IMR-90 (cell line): ENCODE results near the gene SH3TC1. TPM values are rescaled to one million over a fixed set of nuclear protein-coding genes. Genes with fewer than 3 reads are reported as not detected.

ENCODE experiments used
- ATAC-seq: fragments of 200-7000 bp; cut with Tn5 transposase; 2 replicates; pipeline ENCODE4 v1.9.1; 2020; ENCODE audit warnings: low read depth, mild to moderate bottlenecking, moderate library complexity
- BruUV-seq: library from RNA; stranded (reverse); fragments of 400-500 nt; replicated peaks from 2 replicates; lab custom pipeline; 2021; lab: Mats Ljungman, UMichigan
- CTCF ChIA-PET: fragments of 300-600 bp; formaldehyde crosslinking; extraction: SDS; loops from one replicate; lab custom pipeline; 2021; ENCODE audit warnings: antibody characterized with exemption; lab: Yijun Ruan, JAX
- POLR2A ChIA-PET: fragments of 300-600 bp; sonication (Branson Sonifier 250); formaldehyde crosslinking; loops from one replicate; lab custom pipeline; 2022; ENCODE audit warnings: antibody characterized with exemption; ENCODE audit not compliant: unreplicated experiment; lab: Charles Lee
- DNase-seq: peaks from one replicate; pipeline ENCODE4 v3.0.0; 2013
- H2AFZ ChIP-seq: replicated peaks from 2 replicates; pipeline ENCODE3; 2013; ENCODE audit warnings: low read length, mild to moderate bottlenecking; ENCODE audit not compliant: poor library complexity
- H2AK5ac ChIP-seq: 2 replicates; pipeline ENCODE4 v1.6.1; 2013; ENCODE audit warnings: low read depth, low read length, inconsistent platforms
- H2AK9ac ChIP-seq: replicated peaks from 2 replicates; pipeline ENCODE3; 2013; ENCODE audit warnings: mild to moderate bottlenecking, low read depth, low read length, moderate library complexity; ENCODE audit not compliant: poor library complexity
- H2BK120ac ChIP-seq: 2 replicates; pipeline ENCODE4 v1.6.1; 2013; ENCODE audit warnings: low read depth, low read length, inconsistent platforms
- H2BK15ac ChIP-seq: 3 replicates; pipeline ENCODE4 v1.6.1; 2013; ENCODE audit warnings: low read depth, low read length, inconsistent platforms
- H2BK20ac ChIP-seq: 2 replicates; pipeline ENCODE4 v1.6.1; 2013; ENCODE audit warnings: low read depth, mild to moderate bottlenecking, inconsistent platforms, low read length, moderate library complexity
- H2BK5ac ChIP-seq: 2 replicates; pipeline ENCODE4 v1.6.1; 2013; ENCODE audit warnings: mild to moderate bottlenecking, low read depth, low read length, inconsistent platforms; ENCODE audit not compliant: poor library complexity, severe bottlenecking
- H3K14ac ChIP-seq: replicated peaks from 2 replicates; pipeline ENCODE4 v1.6.1; 2013; ENCODE audit warnings: low read depth, low read length, inconsistent platforms
- H3K18ac ChIP-seq: 2 replicates; pipeline ENCODE4 v1.6.1; 2013; ENCODE audit warnings: low read depth, low read length, control low read depth
- H3K23ac ChIP-seq: 2 replicates; pipeline ENCODE4 v1.6.1; 2013; ENCODE audit warnings: low read depth, low read length, inconsistent platforms
- H3K27ac ChIP-seq: 2 replicates; pipeline ENCODE4 v1.5.1; 2013; ENCODE audit warnings: mild to moderate bottlenecking, control low read depth, low read length; ENCODE audit not compliant: insufficient read depth
- H3K27me3 ChIP-seq: 2 replicates; pipeline ENCODE4 v1.6.1; 2013; ENCODE audit warnings: low read length; ENCODE audit not compliant: control insufficient read depth, insufficient read depth
- H3K36me3 ChIP-seq: 2 replicates; pipeline ENCODE4 v1.6.1; 2013; ENCODE audit warnings: low read length, mixed read lengths; ENCODE audit not compliant: control insufficient read depth, insufficient read depth
- H3K4ac ChIP-seq: 2 replicates; pipeline ENCODE4 v1.6.1; 2013; ENCODE audit warnings: low read depth, low read length, inconsistent platforms
- H3K4me1 ChIP-seq: 2 replicates; pipeline ENCODE4 v1.6.1; 2013; ENCODE audit warnings: low read length, mixed read lengths; ENCODE audit not compliant: control insufficient read depth, insufficient read depth
- H3K4me2 ChIP-seq: 2 replicates; pipeline ENCODE4 v1.6.1; 2013; ENCODE audit warnings: low read depth, mild to moderate bottlenecking, control low read depth, low read length, moderate library complexity
- H3K4me3 ChIP-seq: 2 replicates; pipeline ENCODE4 v1.5.1; 2013; ENCODE audit warnings: low read depth, mild to moderate bottlenecking, control low read depth, low read length, moderate library complexity; ENCODE audit not compliant: insufficient read depth
- H3K56ac ChIP-seq: 2 replicates; pipeline ENCODE4 v1.6.1; 2013; ENCODE audit warnings: low read length, inconsistent platforms; ENCODE audit not compliant: insufficient read depth; ENCODE audit errors: extremely low read depth
- H3K79me1 ChIP-seq, 2 experiments: 2 replicates each; pipeline ENCODE4 v1.6.1; 2013; ENCODE audit warnings: low read length in 2 of 2, inconsistent platforms in 1 of 2, low read depth in 1 of 2
- H3K9ac ChIP-seq: 2 replicates; pipeline ENCODE4 v1.6.1; 2013; ENCODE audit warnings: low read depth, low read length, control low read depth
- H3K9me1 ChIP-seq: 2 replicates; pipeline ENCODE4 v1.6.1; 2013; ENCODE audit warnings: low read length, inconsistent platforms; ENCODE audit not compliant: insufficient read depth
- H3K9me3 ChIP-seq: 2 replicates; pipeline ENCODE4 v1.6.1; 2013; ENCODE audit warnings: low read length; ENCODE audit not compliant: control insufficient read depth, insufficient read depth
- H4K20me1 ChIP-seq: 2 replicates; pipeline ENCODE4 v1.6.1; 2013; ENCODE audit warnings: low read length, inconsistent platforms; ENCODE audit not compliant: insufficient read depth
- H4K5ac ChIP-seq: 2 replicates; pipeline ENCODE4 v1.6.1; 2013; ENCODE audit warnings: mild to moderate bottlenecking, low read depth, low read length, control low read depth
- H4K8ac ChIP-seq, 2 experiments: 2 replicates each; pipeline ENCODE4 v1.6.1; 2013; ENCODE audit warnings: low read depth in 2 of 2, low read length in 2 of 2, control low read depth in 1 of 2, inconsistent platforms in 1 of 2
- H4K91ac ChIP-seq: 2 replicates; pipeline ENCODE4 v1.6.1; 2013; ENCODE audit warnings: low read depth, low read length, inconsistent platforms; ENCODE audit not compliant: insufficient read depth
- CEBPB ChIP-seq: IDR thresholded peaks from 2 replicates; pipeline ENCODE4 v1.6.1; 2012; ENCODE audit warnings: low read depth, low read length, improper control_type of control experiment
- ELK1 ChIP-seq: fragments of 150-350 bp; IDR thresholded peaks from 2 replicates; pipeline ENCODE4 v1.6.1; 2016; ENCODE audit warnings: low read depth, mild to moderate bottlenecking, low read length, moderate library complexity, borderline replicate concordance
- MAZ ChIP-seq: IDR thresholded peaks from 2 replicates; pipeline ENCODE4 v1.6.1; 2012; ENCODE audit warnings: low read depth, mild to moderate bottlenecking, low read length, improper control_type of control experiment, moderate library complexity, borderline replicate concordance
- RCOR1 ChIP-seq: IDR thresholded peaks from 2 replicates; pipeline ENCODE4 v1.6.1; 2012; ENCODE audit warnings: mild to moderate bottlenecking, low read length, improper control_type of control experiment; ENCODE audit not compliant: insufficient replicate concordance
- RFX5 ChIP-seq: IDR thresholded peaks from 2 replicates; pipeline ENCODE4 v1.8.0; 2012; ENCODE audit warnings: low read depth, mild to moderate bottlenecking, low read length, moderate library complexity
- WGBS, 2 experiments: methylation state at CpG; one replicate each; pipeline versions ENCODE4 v1.1.5 to v1.1.7; 2013; ENCODE audit warnings: missing lambda C conversion rate in 2 of 2; ENCODE audit not compliant: insufficient read length in 1 of 2; ENCODE audit errors: extremely low coverage in 2 of 2; 5-methylcytosine and 5-hydroxymethylcytosine counted together
- dilution Hi-C: fragments of 300-500 bp; cut with HindIII; formaldehyde crosslinking; loops from one replicate; pipeline ENCODE4 v1.14.3; 2018; ENCODE audit warnings: low sequenced_read_pairs; ENCODE audit not compliant: unreplicated experiment
- in situ Hi-C: fragments of 300-500 bp; cut with MboI; formaldehyde crosslinking; loops from 3 replicates; pipeline ENCODE4 v1.14.3; 2019; ENCODE audit warnings: low sequenced_read_pairs, inconsistent platforms, mixed read lengths
- intact Hi-C: fragments of 100-400 bp; cut with micrococcal nuclease; formaldehyde crosslinking; loops from 2 replicates; pipeline ENCODE4 v1.10.0; 2022
- polyA plus RNA-seq, 3 experiments: library from polyadenylated mRNA; depleted of rRNA; stranded (reverse); fragments of >200 nt; gene quantifications; 2 replicates each; pipeline ENCODE4 v1.2.3, GENCODE V29; 2012; ENCODE audit warnings: low replicate concordance in 1 of 3
- total RNA-seq: library from RNA; depleted of rRNA; stranded (reverse); fragments of >200 nt; gene quantifications from 2 replicates; pipeline ENCODE4 v1.2.3, GENCODE V29; 2012

SH3TC1 gene
- total and polyA plus RNA-seq, 2 of the 4 experiments (the other 2 are of a cell fraction) = 1.6 to 2.2 TPM

GRCh38 chr4:8225706-8226443, 26.8 kb downstream of the SH3TC1 start:
- ChIA-PET POLR2A (no interaction called here), CTCF (no interaction called here)
- DNase-seq = no peak
- Histone ChIP-seq H3K56ac (no peak overlapping the region), H4K8ac (no peak overlapping the region), H2BK20ac (no peak overlapping the region), H3K9ac (no peak overlapping the region), H2AK5ac (no peak overlapping the region), H3K36me3 (no peaks in the 10 kb centered on the region), H4K5ac (no peak overlapping the region), H2BK120ac (no peak overlapping the region), H3K14ac (no peak overlapping the region), H3K27ac (no peak overlapping the region), H3K4ac (no peak overlapping the region), H2BK15ac (no peak overlapping the region), H3K4me1 (peaks cover 7% of the 10 kb centered on the region), H3K27me3 (peaks cover 3% of the 10 kb centered on the region; the same call in 1 of the 2 replicates), H4K91ac (no peak overlapping the region), H3K79me1 (no peaks in the 10 kb centered on the region), H3K4me2 (no peak overlapping the region), H3K18ac (no peak overlapping the region), H3K9me1 (0 out of 2 replicates have a peak, but pooled peaks cover 3% of the 10 kb centered on the region), H4K20me1 (no peaks in the 10 kb centered on the region), H2AK9ac (no peak overlapping the region), H3K9me3 (no peaks in the 10 kb centered on the region), H3K4me3 (no peak overlapping the region), H3K23ac (no peak overlapping the region), H2AFZ (no peak overlapping the region), H2BK5ac (no peak overlapping the region)
- intact Hi-C loops (no loop called here), dilution Hi-C loops (no loop called here), in situ Hi-C loops (no loop called here)
- no peak for ATAC-seq
- TF ChIP-seq CEBPB (no peak), MAZ (no peak), RFX5 (no peak), RCOR1 (no peak), ELK1 (no peak)
- WGBS, 2 experiments = 48% methylated on average over 2 of the region's 10 CpGs; no CpG with 5 or more reads in 1 of the 2 experiments
- no TSS peak for BruUV-seq
